SK-N-SH (cell line): ENCODE results near the gene ERC2. TPM values are rescaled to one million over a fixed set of nuclear protein-coding genes. Genes with fewer than 3 reads are reported as not detected.

Experiments used
- CTCF ChIA-PET: fragments of 300-600, 350-600 bp; formaldehyde crosslinking; extraction: SDS; loops from one replicate; lab custom pipeline; 2021; lab: Yijun Ruan, JAX
- POLR2A ChIA-PET: fragments of 350-600 bp; sonication (Branson Sonifier 250); formaldehyde crosslinking; extraction: SDS; loops from one replicate; lab custom pipeline; 2020; ENCODE audit warnings: antibody characterized with exemption, inconsistent platforms; lab: Yijun Ruan, JAX
- DNase-seq: peaks from one replicate; pipeline ENCODE4 v3.0.0; 2012
- H2AFZ ChIP-seq: fragments of 200-600 bp; sonication (generic); 2 replicates; pipeline ENCODE4 v1.8.1; 2016; ENCODE audit warnings: antibody characterized with exemption, mild to moderate bottlenecking, low read depth
- H3F3A ChIP-seq: fragments of 200-600 bp; sonication (generic); replicated peaks from 2 replicates; pipeline ENCODE3; 2016; ENCODE audit warnings: antibody characterized with exemption, mild to moderate bottlenecking; ENCODE audit not compliant: insufficient read depth
- H3K27ac ChIP-seq, 2 experiments: fragments of 200-500 bp in 1 of 2; fragments of 200-600 bp in 1 of 2; sonication (Bioruptor generic) in 1 of 2; sonication (generic), shearing (Covaris generic) in 1 of 2; 2 replicates each; pipeline versions ENCODE4 v1.5.1 to v1.6.1; 2014 to 2016; ENCODE audit warnings: low read depth in 2 of 2, inconsistent platforms in 1 of 2, low read length in 1 of 2, mild to moderate bottlenecking in 1 of 2, mixed read lengths in 1 of 2
- H3K27me3 ChIP-seq: fragments of 200-600 bp; sonication (generic), shearing (Covaris generic); 2 replicates; pipeline ENCODE4 v1.6.1; 2016; ENCODE audit warnings: mixed run types; ENCODE audit not compliant: insufficient read depth
- H3K36me3 ChIP-seq, 2 experiments: fragments of 200-500 bp in 1 of 2; fragments of 200-600 bp in 1 of 2; sonication (Bioruptor generic) in 1 of 2; sonication (generic) in 1 of 2; replicated peaks in 1 of 2; 2 replicates each; pipeline versions ENCODE3 to v1.5.1; 2014 to 2016; ENCODE audit warnings: low read length in 1 of 2, mild to moderate bottlenecking in 1 of 2; ENCODE audit not compliant: insufficient read depth in 2 of 2, control insufficient read depth in 1 of 2
- H3K4me1 ChIP-seq, 2 experiments: fragments of 200-500 bp in 1 of 2; fragments of 200-600 bp in 1 of 2; sonication (Bioruptor generic) in 1 of 2; sonication (generic), shearing (Covaris generic) in 1 of 2; 2 replicates each; pipeline versions ENCODE4 v1.5.1 to v1.6.1; 2014 to 2016; ENCODE audit warnings: low read depth in 1 of 2, low read length in 1 of 2, mixed run types in 1 of 2; ENCODE audit not compliant: insufficient read depth in 2 of 2, control insufficient read depth in 1 of 2
- H3K4me2 ChIP-seq: fragments of 200-600 bp; sonication (generic), shearing (Covaris generic); 2 replicates; pipeline ENCODE4 v1.6.1; 2017; ENCODE audit warnings: mixed run types
- H3K4me3 ChIP-seq, 2 experiments: fragments of 200-500 bp in 1 of 2; fragments of 200-600 bp in 1 of 2; sonication (Bioruptor generic) in 1 of 2; sonication (generic), shearing (Covaris generic) in 1 of 2; 2 replicates each; pipeline versions ENCODE4 v1.5.1 to v1.8.1; 2014 to 2016; ENCODE audit warnings: low read depth in 2 of 2, inconsistent platforms in 1 of 2, low read length in 1 of 2, mild to moderate bottlenecking in 1 of 2, mixed read lengths in 1 of 2, moderate library complexity in 1 of 2
- H3K79me2 ChIP-seq: fragments of 200-600 bp; sonication (generic); 2 replicates; pipeline ENCODE4 v1.8.1; 2017; ENCODE audit warnings: mild to moderate bottlenecking; ENCODE audit not compliant: insufficient read depth
- H3K9ac ChIP-seq: fragments of 200-600 bp; sonication (generic); 2 replicates; pipeline ENCODE4 v1.6.1; 2017; ENCODE audit warnings: mixed run types
- H3K9me2 ChIP-seq: fragments of 200-600 bp; sonication (generic); 2 replicates; pipeline ENCODE4 v1.6.1; 2017; ENCODE audit warnings: mixed run types
- H3K9me3 ChIP-seq: fragments of 200-600 bp; sonication (generic); 2 replicates; pipeline ENCODE4 v1.6.1; 2017; ENCODE audit warnings: mixed run types, mild to moderate bottlenecking, moderate library complexity
- H4K20me1 ChIP-seq: fragments of 200-600 bp; sonication (generic); 2 replicates; pipeline ENCODE4 v1.6.1; 2017; ENCODE audit warnings: mild to moderate bottlenecking, mixed run types; ENCODE audit not compliant: insufficient read depth
- CHD2 ChIP-seq: fragments of 150-350 bp; IDR thresholded peaks from 2 replicates; pipeline ENCODE4 v1.6.1; 2018; ENCODE audit warnings: low read length; ENCODE audit not compliant: partially characterized antibody
- CTCF ChIP-seq: fragments of 200-600 bp; sonication (generic); IDR thresholded peaks from 2 replicates; pipeline ENCODE4 v1.6.1; 2017; ENCODE audit warnings: antibody characterized with exemption, mild to moderate bottlenecking, moderate library complexity
- EP300 ChIP-seq, 2 experiments: IDR thresholded peaks; 2 replicates each; pipeline versions ENCODE4 v1.4.0 to v1.6.1; 2012; ENCODE audit warnings: borderline replicate concordance in 1 of 2, low read depth in 1 of 2, low read length in 1 of 2
- EZH2phosphoT487 ChIP-seq: fragments of 200-600 bp; sonication (generic); IDR thresholded peaks from 2 replicates; pipeline ENCODE4 v1.6.1; 2017; ENCODE audit warnings: low read depth, mixed run types, mild to moderate bottlenecking, antibody characterized with exemption, moderate library complexity, borderline replicate concordance
- FOXJ3 ChIP-seq: sonication (generic); formaldehyde crosslinking; IDR thresholded peaks from 2 replicates; pipeline ENCODE4 v1.5.1; 2020; ENCODE audit warnings: mild to moderate bottlenecking, missing genetic modification reagents
- GATA2 ChIP-seq: sonication (generic); formaldehyde crosslinking; IDR thresholded peaks from 2 replicates; pipeline ENCODE4 v1.5.0; 2020; ENCODE audit warnings: mild to moderate bottlenecking, missing genetic modification reagents
- IRF3 ChIP-seq: fragments of 150-350 bp; IDR thresholded peaks from 2 replicates; pipeline ENCODE4 v1.6.1; 2016; ENCODE audit warnings: mild to moderate bottlenecking, low read depth, low read length
- MEF2A ChIP-seq: IDR thresholded peaks from 2 replicates; pipeline ENCODE4 v1.4.0; 2012; ENCODE audit warnings: low read depth, borderline replicate concordance
- NFIC ChIP-seq: IDR thresholded peaks from 2 replicates; pipeline ENCODE4 v1.4.0; 2012; ENCODE audit warnings: borderline replicate concordance
- NRF1 ChIP-seq: IDR thresholded peaks from 2 replicates; pipeline ENCODE4 v1.6.1; 2012; ENCODE audit warnings: low read depth, mild to moderate bottlenecking, low read length
- RCOR1 ChIP-seq: fragments of 150-350 bp; IDR thresholded peaks from 2 replicates; pipeline ENCODE4 v1.6.1; 2017; ENCODE audit warnings: antibody characterized with exemption, low read length
- REST ChIP-seq: IDR thresholded peaks from 2 replicates; pipeline ENCODE4 v1.6.1; 2012; ENCODE audit warnings: mild to moderate bottlenecking, low read depth, low read length, moderate library complexity
- RXRA ChIP-seq: IDR thresholded peaks from 2 replicates; pipeline ENCODE4 v1.4.0; 2012; ENCODE audit warnings: low read depth, mild to moderate bottlenecking, borderline replicate concordance
- SIN3A ChIP-seq: IDR thresholded peaks from 2 replicates; pipeline ENCODE4 v1.6.1; 2012; ENCODE audit warnings: low read depth, mild to moderate bottlenecking, low read length, moderate library complexity, borderline replicate concordance
- SMC3 ChIP-seq: IDR thresholded peaks from 2 replicates; pipeline ENCODE4 v1.6.1; 2012; ENCODE audit warnings: low read depth, low read length, improper control_type of control experiment
- TAF1 ChIP-seq: IDR thresholded peaks from 2 replicates; pipeline ENCODE4 v1.6.1; 2012; ENCODE audit warnings: low read depth, mild to moderate bottlenecking, low read length, moderate library complexity, borderline replicate concordance
- TEAD4 ChIP-seq: IDR thresholded peaks from 2 replicates; pipeline ENCODE4 v1.4.0; 2012; ENCODE audit warnings: mild to moderate bottlenecking, borderline replicate concordance; ENCODE audit not compliant: insufficient read depth
- USF1 ChIP-seq: IDR thresholded peaks from 2 replicates; pipeline ENCODE4 v1.4.0; 2012; ENCODE audit warnings: low read depth, borderline replicate concordance
- USF2 ChIP-seq: fragments of 150-350 bp; IDR thresholded peaks from 2 replicates; pipeline ENCODE4 v1.6.1; 2017; ENCODE audit warnings: antibody characterized with exemption, low read length, low read depth, borderline replicate concordance
- YY1 ChIP-seq: IDR thresholded peaks from 2 replicates; pipeline ENCODE4 v1.4.0; 2012; ENCODE audit warnings: low read depth, mild to moderate bottlenecking
- ZBTB33 ChIP-seq: IDR thresholded peaks from 2 replicates; pipeline ENCODE4 v1.4.0; 2012; ENCODE audit warnings: low read depth, borderline replicate concordance
- WGBS: methylation state at CpG from one replicate; pipeline ENCODE4 v1.1.6; 2017; ENCODE audit warnings: low lambda C conversion rate; 5-methylcytosine and 5-hydroxymethylcytosine counted together
- polyA plus RNA-seq, 3 experiments: library from polyadenylated mRNA; depleted of rRNA; stranded (reverse); fragments of >200 nt; gene quantifications; 2 replicates each; pipeline ENCODE4 v1.2.3, GENCODE V29; 2012

ERC2 gene
- polyA plus RNA-seq, 1 of the 3 experiments (the other 2 are of a cell fraction), result 1.6 TPM

- no peak for TF ChIP-seq REST
These were observed 479.4 kb downstream of the ERC2 start (continued) for GRCh38 chr3:55988905-55989304.

- H3K4me1 ChIP-seq, result peaks cover 0 to 16% of the 10 kb centered on the region in 2 experiments; a peak in 2 of 4 replicates
- H4K20me1 ChIP-seq, result no peaks in the 10 kb centered on the region
- no peaks in the 10 kb centered on the region for H3K79me2 ChIP-seq
- H3K9me2 ChIP-seq, result no peaks in the 10 kb centered on the region
- DNase-seq, result no peak
- TF ChIP-seq ZBTB33 (no peak), EP300 (IDR thresholded peaks at IDR 0.05; ENCODE audit: borderline replicate concordance in 1 of 2, low read depth in 1 of 2, low read length in 1 of 2) (no peak; a peak in 1 of 4 replicates), RXRA (no peak), IRF3 (no peak), TEAD4 (no peak), SMC3 (no peak), GATA2 (CRISPR knock-in tag) (no peak), MEF2A (no peak), SIN3A (no peak), CHD2 (no peak), USF1 (no peak), EZH2phosphoT487 (no peak), CTCF (no peak), TAF1 (no peak), RCOR1 (no peak), YY1 (no peak), NFIC (no peak), USF2 (no peak), NRF1 (no peak), FOXJ3 (CRISPR knock-in tag) (no peak)
- TF ChIP-seq, all 33 proteins: peak for 0
- no peak overlapping the region for H3K9ac ChIP-seq
- CTCF ChIA-PET, result no interaction called here
- no peaks in the 10 kb centered on the region for H3K36me3 ChIP-seq
- no peak overlapping the region for H3K4me3 ChIP-seq
- H3K9me3 ChIP-seq, result no peaks in the 10 kb centered on the region
- no peak overlapping the region for H3K4me2 ChIP-seq
- H3K27ac ChIP-seq, result no peak overlapping the region
- H2AFZ ChIP-seq, result no peak overlapping the region
- no peaks in the 10 kb centered on the region for H3F3A ChIP-seq
- WGBS, result 87% methylated on average over 5 of the region's 5 CpGs
- POLR2A ChIA-PET, result no interaction called here
- no peaks in the 10 kb centered on the region for H3K27me3 ChIP-seq
These were observed 483.6 kb downstream of the ERC2 start for GRCh38 chr3:55984626-55985025.
